Activated CD4-positive, alpha-beta T cell treated with anti-CD3 and anti-CD28 coated beads, Interleukin-2, amount 50 U/mL, for 4 hours (primary cell): ENCODE measurements around the gene COPS2.

Experiments
- DNase-seq, 2 experiments: peaks; one replicate each; pipeline ENCODE4 v3.0.0-alpha.2; 2020

The COPS2 gene

DNA sequence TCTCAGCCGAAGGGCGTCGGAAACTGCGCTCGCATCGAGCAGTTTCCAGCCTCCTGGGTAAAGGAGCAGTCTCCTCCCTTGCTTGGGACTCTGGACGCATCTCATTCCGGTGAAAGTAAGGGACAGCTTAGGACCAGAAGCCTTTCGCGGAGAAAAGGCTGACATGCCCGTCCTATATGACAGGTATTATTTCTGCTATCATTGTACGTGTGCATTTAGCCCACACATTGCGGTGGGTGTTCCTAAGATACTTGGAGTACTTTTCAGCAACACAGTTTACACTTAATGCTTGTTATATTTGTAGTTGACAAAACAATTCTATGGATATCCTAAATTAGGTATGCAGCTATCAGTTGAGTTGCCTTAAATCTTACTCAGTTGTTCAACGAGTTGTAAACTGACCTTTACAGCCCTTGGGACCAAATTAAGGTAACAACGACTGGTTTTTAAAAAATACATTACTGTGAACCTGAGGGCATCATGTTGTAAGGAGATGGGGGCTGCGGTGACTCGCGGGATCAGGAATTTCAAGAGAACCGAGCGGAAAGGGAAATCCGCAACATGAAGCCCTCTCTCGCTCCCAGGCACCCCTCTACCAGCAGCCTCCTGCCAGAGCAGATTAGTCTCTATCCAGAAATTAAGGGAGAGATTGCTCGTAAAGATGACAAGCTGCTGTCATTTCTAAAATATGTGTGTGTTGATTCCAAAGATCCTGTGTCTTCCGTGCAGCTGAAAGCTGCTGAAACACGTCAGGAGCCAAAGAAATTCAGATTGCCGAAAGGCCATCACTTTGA, 632 bp upstream of the COPS2 start:
- DNase-seq = no peak

DNA sequence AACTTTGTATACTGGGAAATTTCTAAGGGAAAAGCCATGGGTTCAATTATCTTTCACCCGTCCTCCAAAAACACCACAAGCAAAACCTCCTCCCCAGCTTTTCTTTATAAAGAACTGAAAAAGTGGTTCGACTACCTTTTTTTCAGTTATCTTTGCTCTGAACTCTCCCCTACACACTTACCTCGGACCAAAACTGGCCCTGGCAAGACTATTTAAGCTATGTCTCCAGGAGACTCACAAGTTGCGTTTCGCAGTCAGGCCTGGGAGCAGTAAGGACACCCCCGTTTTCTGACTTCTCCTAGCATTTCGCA, 645 bp downstream of the COPS2 start:
- no peak for DNase-seq

DNA sequence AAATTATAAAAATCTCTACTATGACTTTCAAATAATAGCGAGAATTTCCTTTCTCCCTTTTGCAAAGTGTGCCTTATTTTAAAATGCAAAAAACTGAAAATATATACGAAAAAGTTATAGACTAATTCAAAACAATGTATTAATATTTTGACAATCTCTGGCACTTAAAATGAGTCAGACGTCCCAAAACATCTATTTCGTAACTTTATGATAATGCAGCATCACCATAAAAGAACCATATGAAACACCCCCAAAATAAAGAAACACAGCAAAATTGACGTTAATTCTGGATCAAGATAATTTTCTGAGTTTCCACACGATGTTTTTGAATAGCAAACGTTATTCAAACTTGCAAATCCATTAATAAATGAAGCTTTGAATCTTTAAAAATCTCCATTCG, 1.0 kb downstream of the COPS2 start:
- no peak for DNase-seq

- DNase-seq = no peak
These were observed 2.7 kb downstream of the COPS2 start for GRCh38 chr15:49152552-49153312.

GRCh38 chr15:49151831-49152230, 3.6 kb downstream of the COPS2 start:
- DNase-seq = no peak

- no peak for DNase-seq
These were observed 6.7 kb downstream of the COPS2 start for GRCh38 chr15:49148727-49149126.

- no peak for DNase-seq
These were observed 7.1 kb downstream of the COPS2 start for GRCh38 chr15:49148298-49148697.

- peak; percentile 6 to 9 for DNase-seq
These were observed 9.5 kb downstream of the COPS2 start for GRCh38 chr15:49145651-49146609.

GRCh38 chr15:49137861-49138260, 17.5 kb downstream of the COPS2 start:
- DNase-seq = no peak

DNA sequence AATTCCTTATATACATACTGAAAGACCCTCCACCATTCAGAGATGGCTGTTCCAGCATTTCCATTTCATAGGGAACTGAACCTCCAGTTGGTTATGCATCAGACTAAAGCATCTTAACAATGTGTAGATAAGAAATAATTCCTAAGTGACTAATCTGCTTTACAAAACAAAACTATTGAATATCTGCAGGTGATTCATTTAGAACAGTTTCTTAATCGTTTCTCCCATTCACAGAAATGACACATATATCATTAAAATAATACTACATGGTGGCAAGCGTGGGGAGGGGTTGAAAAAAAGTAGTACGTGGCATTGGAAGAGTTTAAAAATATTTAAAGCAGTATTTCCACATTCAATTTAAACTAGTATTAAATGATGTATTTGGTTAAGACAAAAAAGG, 19.5 kb downstream of the COPS2 start:
- DNase-seq = no peak

DNA sequence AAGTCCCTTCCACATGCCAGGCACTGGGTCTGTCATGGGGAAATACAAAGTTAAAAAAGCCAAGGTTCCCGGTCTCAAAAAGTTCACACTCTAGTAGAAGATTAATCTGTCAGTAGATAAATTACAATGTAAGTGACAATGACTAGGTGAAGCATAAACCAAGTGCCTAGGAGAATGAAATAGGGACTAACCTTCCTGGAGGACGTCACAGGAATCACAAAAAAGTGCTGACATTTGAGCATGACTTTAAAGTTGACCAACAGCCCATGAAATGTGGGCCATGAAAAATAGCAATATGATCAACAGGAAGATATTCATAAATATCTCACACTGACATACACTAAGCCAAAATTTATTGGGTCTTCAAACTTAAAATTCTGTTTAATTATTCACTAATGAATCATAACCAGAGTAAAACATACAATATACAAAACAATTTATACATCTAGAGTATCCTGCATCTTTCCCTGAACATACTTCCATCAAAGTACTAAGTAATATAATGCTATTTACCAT, 20.0 kb downstream of the COPS2 start:
- no peak for DNase-seq

GRCh38 chr15:49134683-49135341, 20.6 kb downstream of the COPS2 start:
- no peak for DNase-seq

DNA sequence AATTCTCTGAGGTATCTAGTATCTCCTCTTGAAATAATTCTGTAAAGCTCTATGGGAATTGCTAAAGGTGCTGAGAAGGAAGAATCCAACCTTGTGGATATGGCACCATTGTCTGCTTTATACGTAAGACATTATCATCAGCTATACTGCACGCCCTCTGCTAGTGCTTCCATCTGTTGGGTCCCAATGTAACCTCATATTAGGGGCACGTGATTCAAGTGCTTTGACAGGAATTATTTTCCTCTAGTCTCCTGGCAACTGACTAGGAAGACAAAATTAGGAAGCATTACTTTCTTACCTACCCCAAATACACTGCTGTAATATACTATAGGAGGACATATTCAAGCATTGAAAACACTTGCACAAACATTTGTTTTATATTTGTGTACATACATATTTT, 24.0 kb downstream of the COPS2 start:
- no peak for DNase-seq

DNA sequence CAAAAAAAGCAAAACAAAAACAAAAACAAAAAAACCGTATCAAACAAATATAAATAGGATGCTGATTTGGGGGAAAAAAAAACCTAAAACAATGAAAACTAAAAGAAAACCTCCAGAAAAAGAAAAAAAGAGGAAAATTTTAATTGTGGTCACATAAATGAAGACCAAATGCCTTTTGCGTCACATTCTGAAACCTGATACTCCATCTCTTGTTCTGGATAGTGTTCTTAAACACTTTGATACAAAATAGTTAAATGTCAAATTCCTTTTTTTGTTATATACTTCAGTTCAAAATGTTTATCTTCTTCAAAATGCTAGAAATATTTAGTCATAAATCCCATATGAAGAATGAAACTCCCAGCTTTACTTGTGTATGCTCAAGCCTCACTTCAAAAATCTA, 31.0 kb downstream of the COPS2 start:
- DNase-seq = no peak

DNA sequence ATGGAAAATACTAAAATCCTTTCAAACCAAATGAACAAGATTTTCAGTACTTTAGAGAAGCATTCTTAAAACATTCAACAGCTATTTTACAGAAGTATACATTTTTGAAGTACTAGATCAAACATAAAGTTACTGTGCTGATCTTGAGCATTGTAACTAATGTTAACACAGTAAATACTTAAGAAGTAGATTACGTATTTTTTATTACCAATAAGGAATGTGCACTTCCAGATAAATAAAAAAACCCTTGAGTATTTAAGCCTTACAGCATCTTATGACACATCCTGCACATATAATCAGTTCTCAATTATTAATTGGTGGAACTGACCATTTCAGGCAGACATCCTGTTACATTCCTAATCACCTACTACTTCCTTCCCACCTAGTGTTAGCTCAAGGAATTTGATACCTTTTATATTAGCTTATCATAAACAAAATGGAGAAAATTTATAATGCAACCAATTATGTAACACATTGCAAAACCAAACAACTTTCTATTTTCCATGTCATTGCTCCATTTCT, 32.8 kb downstream of the COPS2 start:
- DNase-seq = no peak

DNA sequence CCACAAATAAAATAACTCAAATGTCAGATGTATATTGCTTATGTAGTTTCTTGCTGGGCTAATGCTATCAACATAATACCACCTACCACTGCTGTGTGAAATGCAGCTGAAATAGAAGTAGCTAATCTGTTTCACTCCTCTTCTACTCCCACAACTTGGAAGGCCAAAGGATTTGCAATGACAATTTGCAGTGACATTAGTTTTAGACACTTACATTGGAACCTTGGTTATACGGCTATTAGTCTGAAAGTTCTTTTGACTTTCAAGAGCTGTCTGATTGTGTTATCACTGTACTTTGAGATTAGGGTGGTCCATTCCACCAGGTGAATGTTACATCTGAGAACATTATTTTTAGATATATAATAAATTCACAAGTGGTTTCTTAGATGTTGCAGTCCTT, 33.5 kb downstream of the COPS2 start:
- DNase-seq = no peak

GRCh38 chr15:49120832-49121231, 34.6 kb downstream of the COPS2 start:
- no peak for DNase-seq

GRCh38 chr15:49116108-49116857, 39.1 kb downstream of the COPS2 start:
- no peak for DNase-seq

GRCh38 chr15:49115062-49115461, 40.3 kb downstream of the COPS2 start:
- no peak for DNase-seq

DNA sequence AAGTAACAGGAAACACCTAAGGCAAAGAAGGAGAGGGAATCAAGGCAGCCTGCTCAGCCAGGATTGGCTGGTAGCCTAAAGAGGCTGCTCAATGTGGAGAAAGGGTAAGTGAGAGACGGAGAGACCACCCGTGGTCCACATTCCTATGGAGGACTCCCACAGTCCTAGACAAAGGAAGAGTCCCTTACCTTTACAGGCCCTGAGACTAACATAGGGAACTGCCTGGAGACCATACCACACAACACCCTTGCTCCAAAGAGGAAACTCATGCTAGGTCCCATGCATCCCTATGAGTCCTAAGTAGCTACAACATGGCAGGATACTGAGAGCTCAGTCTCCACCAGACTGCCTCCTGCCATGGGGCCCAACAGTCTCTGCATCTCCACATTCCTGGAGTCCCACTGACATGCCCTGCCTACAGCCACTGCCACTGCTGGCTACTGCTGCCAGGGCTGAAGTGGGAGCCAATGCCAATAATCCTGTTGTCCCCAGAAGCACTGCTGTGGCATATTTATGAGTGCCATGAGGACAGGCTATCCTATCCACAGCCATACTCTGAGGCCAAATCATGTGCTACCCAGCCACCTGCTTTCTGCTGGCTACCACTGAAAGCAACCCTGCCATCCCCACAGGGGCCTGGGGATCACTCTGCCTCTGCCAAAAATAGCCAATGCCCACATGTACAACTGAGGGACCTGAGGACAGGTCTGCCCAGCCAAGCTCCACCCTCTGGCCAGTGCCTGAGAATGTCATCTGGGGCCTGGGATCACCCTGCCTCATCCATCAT, 45.0 kb downstream of the COPS2 start:
- DNase-seq = no peak

- DNase-seq = no peak
These were observed 52.4 kb downstream of the COPS2 start for GRCh38 chr15:49103002-49103401.
